Measurements from ENCODE around the gene JARID2.

GRCh38 chr6:15447546-15448267 is 201.8 kb downstream of the JARID2 start:
- TF ChIP-seq NR2F2 (IDR thresholded peaks at IDR 0.05), result no peak
- no peak for TF ChIP-seq SP1 (IDR thresholded peaks at IDR 0.05)
- no peak for TF ChIP-seq CTCF (IDR thresholded peaks at IDR 0.05; ENCODE audit: low read depth, low read length, missing input control)
- no peak for TF ChIP-seq HNF4A (conservative IDR thresholded peaks at IDR 0.05)
- TF ChIP-seq ATF3 (IDR thresholded peaks at IDR 0.05), result no peak
- no peak for TF ChIP-seq GABPA (IDR thresholded peaks at IDR 0.05 in 1 of 2, conservative IDR thresholded peaks at IDR 0.05 in 1 of 2)
- TF ChIP-seq REST (IDR thresholded peaks at IDR 0.05), result no peak
- no peak for TF ChIP-seq JUND (IDR thresholded peaks at IDR 0.05)
- TF ChIP-seq MAX (IDR thresholded peaks at IDR 0.05), result no peak
- TF ChIP-seq YY1 (IDR thresholded peaks at IDR 0.05), result no peak
- no peak for TF ChIP-seq RAD21 (IDR thresholded peaks at IDR 0.05)
- no peak for TF ChIP-seq TAF1 (conservative IDR thresholded peaks at IDR 0.05)
- TF ChIP-seq EGR1 (IDR thresholded peaks at IDR 0.05; ENCODE audit: low read depth in 2 of 2), result no peak
- no peak for TF ChIP-seq FOXA1 (IDR thresholded peaks at IDR 0.05)

Data from liver (tissue), 3 donors.